ENCODE measurements around the gene CCL7. TPM values are rescaled to one million over a fixed set of nuclear protein-coding genes. Genes with fewer than 3 reads are reported as not detected.
A peak's percentile ranks its signal among the peaks of the same experiment; 100 is the strongest.

Gene CCL7
- polyA plus RNA-seq, 3 donors, result 0.25 to 0.38 TPM; not detected in 1

GRCh38 chr17:34245351-34245905 is 24.6 kb upstream of the CCL7 start:
- H3K27ac Mint-ChIP-seq, result no peak overlapping the region
- intact Hi-C loops (cut with micrococcal nuclease), result loop anchor here in 1 of 2 donors (5.0 kb wide), 1 partner anchor 122 kb away; no protein-coding TSS in a partner anchor
- H3K4me3 Mint-ChIP-seq, result no peak overlapping the region
- H3K27ac ChIP-seq (ENCODE audit: low read depth in 1 of 2, low read length in 2 of 2), result peak overlapping the region; percentile 85 to 94
- H3K27me3 ChIP-seq (ENCODE audit: control insufficient read depth in 2 of 2, insufficient read depth in 2 of 2, low read length in 2 of 2), result no peaks in the 10 kb centered on the region
- H4K20me1 ChIP-seq (ENCODE audit: insufficient read depth, low read length), result no peaks in the 10 kb centered on the region
- H3K4me1 Mint-ChIP-seq, result peaks cover 4% of the 10 kb centered on the region
- H3K79me2 ChIP-seq (ENCODE audit: insufficient read depth, low read length), result no peaks in the 10 kb centered on the region
- TF ChIP-seq, protein P1, sequence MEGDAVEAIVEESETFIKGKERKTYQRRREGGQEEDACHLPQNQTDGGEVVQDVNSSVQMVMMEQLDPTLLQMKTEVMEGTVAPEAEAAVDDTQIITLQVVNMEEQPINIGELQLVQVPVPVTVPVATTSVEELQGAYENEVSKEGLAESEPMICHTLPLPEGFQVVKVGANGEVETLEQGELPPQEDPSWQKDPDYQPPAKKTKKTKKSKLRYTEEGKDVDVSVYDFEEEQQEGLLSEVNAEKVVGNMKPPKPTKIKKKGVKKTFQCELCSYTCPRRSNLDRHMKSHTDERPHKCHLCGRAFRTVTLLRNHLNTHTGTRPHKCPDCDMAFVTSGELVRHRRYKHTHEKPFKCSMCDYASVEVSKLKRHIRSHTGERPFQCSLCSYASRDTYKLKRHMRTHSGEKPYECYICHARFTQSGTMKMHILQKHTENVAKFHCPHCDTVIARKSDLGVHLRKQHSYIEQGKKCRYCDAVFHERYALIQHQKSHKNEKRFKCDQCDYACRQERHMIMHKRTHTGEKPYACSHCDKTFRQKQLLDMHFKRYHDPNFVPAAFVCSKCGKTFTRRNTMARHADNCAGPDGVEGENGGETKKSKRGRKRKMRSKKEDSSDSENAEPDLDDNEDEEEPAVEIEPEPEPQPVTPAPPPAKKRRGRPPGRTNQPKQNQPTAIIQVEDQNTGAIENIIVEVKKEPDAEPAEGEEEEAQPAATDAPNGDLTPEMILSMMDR (IDR thresholded peaks at IDR 0.05), result no peak
- H3K4me2 ChIP-seq (replicated peaks; ENCODE audit: extremely low read depth, low read length, poor library complexity, severe bottlenecking), result peak overlapping the region; percentile 47
- H3K9me3 ChIP-seq (replicated peaks in 1 of 2; ENCODE audit: control insufficient read depth in 1 of 2, insufficient read depth in 1 of 2, low read length in 2 of 2), result no peaks in the 10 kb centered on the region
- peaks cover 0 to 1% of the 10 kb centered on the region in 2 donors for H3K36me3 Mint-ChIP-seq
- no peak for DNase-seq
- WGBS (ENCODE audit: insufficient coverage), result 13% methylated on average over 2 of the region's 6 CpGs
- H3K27me3 Mint-ChIP-seq (ENCODE audit: low read depth in 3 of 3), result peaks cover 0 to 8% (median 0%) of the 10 kb centered on the region in 3 donors
- H3K9ac ChIP-seq (ENCODE audit: insufficient read depth, low read length, poor library complexity, severe bottlenecking), result peak overlapping the region; percentile 55
- no peak overlapping the region for H2AFZ ChIP-seq (ENCODE audit: insufficient read depth, low read depth, low read length, poor library complexity, severe bottlenecking)
- peak overlapping the region in 1 of 3 experiments; percentile 38 for H3K4me3 ChIP-seq (replicated peaks in 1 of 3; ENCODE audit: low read depth in 2 of 3, low read length in 3 of 3)
- peaks cover 0 to 7% (median 0%) of the 10 kb centered on the region in 7 donors for H3K9me3 Mint-ChIP-seq
- H3K36me3 ChIP-seq (replicated peaks in 1 of 2; ENCODE audit: control insufficient read depth in 1 of 2, insufficient read depth in 2 of 2, low read length in 2 of 2), result no peaks in the 10 kb centered on the region
- peaks cover 97 to 99% of the 10 kb centered on the region in 2 donors for H3K4me1 ChIP-seq (ENCODE audit: control insufficient read depth in 1 of 2, insufficient read depth in 2 of 2, low read length in 2 of 2)

DNA sequence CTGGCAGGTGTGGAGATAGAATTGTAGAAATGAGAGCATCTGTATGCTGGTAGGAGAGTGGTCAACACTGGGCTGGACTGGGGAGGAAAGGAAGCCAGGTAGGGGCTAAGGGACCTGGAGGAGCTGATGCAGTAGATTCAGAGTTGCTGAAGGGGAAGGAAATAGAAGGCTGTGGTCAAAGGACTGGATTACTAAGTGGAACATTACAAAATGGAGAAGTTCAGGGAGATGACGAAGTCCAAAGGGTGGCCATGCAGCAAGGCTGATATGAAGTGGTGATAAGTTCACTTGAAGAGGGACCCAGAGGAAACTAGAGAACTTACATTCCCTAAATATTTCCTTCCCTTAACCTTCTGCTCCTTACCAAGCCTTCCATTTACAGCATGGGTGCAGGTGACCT is 23.6 kb upstream of the CCL7 start:
- peaks cover 0 to 9% (median 0%) of the 10 kb centered on the region in 7 donors for H3K9me3 Mint-ChIP-seq
- no peaks in the 10 kb centered on the region for H3K9me3 ChIP-seq (replicated peaks in 1 of 2; ENCODE audit: control insufficient read depth in 1 of 2, insufficient read depth in 1 of 2, low read length in 2 of 2)
- peak overlapping the region; percentile 55 for H3K9ac ChIP-seq (ENCODE audit: insufficient read depth, low read length, poor library complexity, severe bottlenecking)
- H3K27ac Mint-ChIP-seq, result no peak overlapping the region
- no CpG with 5 or more reads among the region's 1 CpG for WGBS (ENCODE audit: insufficient coverage)
- no peaks in the 10 kb centered on the region for H3K79me2 ChIP-seq (ENCODE audit: insufficient read depth, low read length)
- H3K36me3 Mint-ChIP-seq, result peaks cover 3 to 7% of the 10 kb centered on the region in 2 donors
- peak; percentile 89 to 97 (median 96) for DNase-seq
- H3K4me1 ChIP-seq (ENCODE audit: control insufficient read depth in 1 of 2, insufficient read depth in 2 of 2, low read length in 2 of 2), result peaks cover 92 to 97% of the 10 kb centered on the region in 2 donors
- H2AFZ ChIP-seq (ENCODE audit: insufficient read depth, low read depth, low read length, poor library complexity, severe bottlenecking), result no peak overlapping the region
- H3K27ac ChIP-seq (ENCODE audit: low read depth in 1 of 2, low read length in 2 of 2), result peak overlapping the region; percentile 85 to 94
- H3K27me3 ChIP-seq (ENCODE audit: control insufficient read depth in 2 of 2, insufficient read depth in 2 of 2, low read length in 2 of 2), result no peaks in the 10 kb centered on the region
- H3K27me3 Mint-ChIP-seq (ENCODE audit: low read depth in 3 of 3), result peaks cover 0 to 11% (median 0%) of the 10 kb centered on the region in 3 donors
- peak overlapping the region; percentile 47 for H3K4me2 ChIP-seq (replicated peaks; ENCODE audit: extremely low read depth, low read length, poor library complexity, severe bottlenecking)
- no peaks in the 10 kb centered on the region for H4K20me1 ChIP-seq (ENCODE audit: insufficient read depth, low read length)
- intact Hi-C loops (cut with micrococcal nuclease), result loop anchor here in 1 of 2 donors (2.0 to 5.0 kb wide), 2 partner anchors 26 to 121 kb away; no protein-coding TSS in a partner anchor
- peaks cover 8% of the 10 kb centered on the region for H3K4me1 Mint-ChIP-seq
- peak overlapping the region in 1 of 3 experiments; percentile 38 for H3K4me3 ChIP-seq (replicated peaks in 1 of 3; ENCODE audit: low read depth in 2 of 3, low read length in 3 of 3)
- H3K36me3 ChIP-seq (replicated peaks in 1 of 2; ENCODE audit: control insufficient read depth in 1 of 2, insufficient read depth in 2 of 2, low read length in 2 of 2), result no peaks in the 10 kb centered on the region
- TF ChIP-seq, protein P1 (IDR thresholded peaks at IDR 0.05), result no peak
- H3K4me3 Mint-ChIP-seq, result peak overlapping the region; percentile 44 to 46
